CD4-positive, CD25-positive, alpha-beta regulatory T cell (primary cell): ENCODE measurements around the gene TELO2. TPM values are rescaled to one million over a fixed set of nuclear protein-coding genes. Genes with fewer than 3 reads are reported as not detected.

Experiments used
- ATAC-seq, 2 donors: fragments of 150-1000 bp; cut with Tn5 transposase; one replicate each; pipeline ENCODE4 v1.10.0; 2021; ENCODE audit warnings: low read depth in 2 of 2, moderate number of reproducible peaks in 2 of 2, moderate library complexity in 1 of 2
- DNase-seq, 3 donors: peaks; one replicate each; pipeline versions ENCODE4 v3.0.0 to v3.0.0-alpha.2; 2012 to 2022; ENCODE audit warnings: mixed read lengths in 1 of 3
- H3K27ac ChIP-seq: one replicate; pipeline ENCODE4 v1.7.0; 2013; ENCODE audit warnings: mild to moderate bottlenecking, low read length; ENCODE audit not compliant: insufficient read depth, poor library complexity, severe bottlenecking
- H3K27me3 ChIP-seq: one replicate; pipeline ENCODE4 v1.7.0; 2013; ENCODE audit warnings: low read length; ENCODE audit not compliant: control insufficient read depth, insufficient read depth
- H3K36me3 ChIP-seq: one replicate; pipeline ENCODE4 v1.7.0; 2013; ENCODE audit warnings: mild to moderate bottlenecking, low read length, moderate library complexity; ENCODE audit not compliant: control insufficient read depth, insufficient read depth
- H3K4me1 ChIP-seq: 2 replicates; pipeline ENCODE4 v1.7.0; 2013; ENCODE audit warnings: mild to moderate bottlenecking, low read length; ENCODE audit not compliant: insufficient read depth, control insufficient read depth, poor library complexity, severe bottlenecking
- H3K4me3 ChIP-seq: one replicate; pipeline ENCODE4 v1.7.0; 2013; ENCODE audit warnings: low read depth, mild to moderate bottlenecking, low read length, moderate library complexity
- H3K9me3 ChIP-seq, 2 experiments: 1 replicate in 1 of 2; 2 replicates in 1 of 2; pipeline ENCODE4 v1.7.0; 2013; ENCODE audit warnings: low read length in 2 of 2, mild to moderate bottlenecking in 1 of 2, moderate library complexity in 1 of 2; ENCODE audit not compliant: control insufficient read depth in 2 of 2
- H3K27ac Mint-ChIP-seq, 3 donors: one replicate each; pipeline ENCODE4 v1.8.0; 2020 to 2022; ENCODE audit warnings: mild to moderate bottlenecking in 3 of 3, mixed read lengths in 3 of 3, moderate library complexity in 2 of 3
- H3K27me3 Mint-ChIP-seq: one replicate; pipeline ENCODE4 v1.8.0; 2022; ENCODE audit warnings: mild to moderate bottlenecking, mixed read lengths
- H3K36me3 Mint-ChIP-seq: one replicate; pipeline ENCODE4 v1.8.0; 2020; ENCODE audit warnings: mixed read lengths
- H3K4me1 Mint-ChIP-seq, 4 donors: one replicate each; pipeline ENCODE4 v1.8.0; 2020 to 2022; ENCODE audit warnings: mixed read lengths in 4 of 4, mild to moderate bottlenecking in 1 of 4
- H3K4me3 Mint-ChIP-seq, 4 donors: one replicate each; pipeline ENCODE4 v1.8.0; 2020 to 2022; ENCODE audit warnings: mild to moderate bottlenecking in 4 of 4, mixed read lengths in 4 of 4, moderate library complexity in 3 of 4
- H3K9me3 Mint-ChIP-seq, 7 donors: one replicate each; pipeline ENCODE4 v1.8.0; 2020 to 2022; ENCODE audit warnings: mixed read lengths in 7 of 7, mild to moderate bottlenecking in 3 of 7, moderate library complexity in 2 of 7
- polyA plus RNA-seq, 4 donors: library from polyadenylated mRNA; unstranded; fragments of 300-500 nt; fragmentation: Illumina TruSeq; gene quantifications; one replicate each; pipeline ENCODE4 v1.2.3, GENCODE V29; 2021
- total RNA-seq: library from RNA; stranded (reverse); gene quantifications from one replicate; pipeline ENCODE4 v1.2.3, GENCODE V29; 2022

The TELO2 gene
- total and polyA plus RNA-seq, 5 donors from 2014 or later, result 9.1 to 27.4 (median 12.0) TPM

GRCh38 chr16:1528921-1529537, 35.9 kb downstream of the TELO2 start:
- Histone ChIP-seq H3K27me3 (no peaks in the 10 kb centered on the region), H3K36me3 (no peaks in the 10 kb centered on the region), H3K4me1 (peaks cover 33% of the 10 kb centered on the region), H3K27ac (no peak overlapping the region), H3K9me3 (no peaks in the 10 kb centered on the region), H3K4me3 (no peak overlapping the region)
- Mint-ChIP-seq H3K27me3 (no peaks in the 10 kb centered on the region), H3K36me3 (peaks cover under 1% of the 10 kb centered on the region), H3K4me1 (peaks cover 0 to 39% (median 2%) of the 10 kb centered on the region in 4 donors), H3K27ac (peak overlapping the region in 2 of 3 donors; percentile 20 to 89), H3K4me3 (peak overlapping the region in 1 of 4 donors; percentile 30), H3K9me3 (no peaks in the 10 kb centered on the region)
- DNase-seq (no peak), ATAC-seq (no peak)

GRCh38 chr16:1530349-1530882, 37.3 kb downstream of the TELO2 start:
- H3K4me1 ChIP-seq, result peaks cover 37% of the 10 kb centered on the region
- Mint-ChIP-seq H3K4me1 (peaks cover 0 to 45% (median 7%) of the 10 kb centered on the region in 4 donors), H3K27ac (no peak overlapping the region), H3K9me3 (no peaks in the 10 kb centered on the region), H3K36me3 (peaks cover 6% of the 10 kb centered on the region), H3K27me3 (no peaks in the 10 kb centered on the region), H3K4me3 (no peak overlapping the region)
- H3K4me3 ChIP-seq, result no peak overlapping the region
- H3K27ac ChIP-seq, result no peak overlapping the region
- no peaks in the 10 kb centered on the region for H3K36me3 ChIP-seq
- no peak for ATAC-seq
- DNase-seq, result no peak
- no peaks in the 10 kb centered on the region for H3K9me3 ChIP-seq
- no peaks in the 10 kb centered on the region for H3K27me3 ChIP-seq

GRCh38 chr16:1530883-1531637, 37.9 kb downstream of the TELO2 start:
- peaks cover 40% of the 10 kb centered on the region for H3K4me1 ChIP-seq
- Mint-ChIP-seq H3K4me1 (peaks cover 0 to 41% (median 9%) of the 10 kb centered on the region in 4 donors), H3K36me3 (peaks cover 6% of the 10 kb centered on the region), H3K27me3 (no peaks in the 10 kb centered on the region), H3K27ac (peak overlapping the region in 2 of 3 donors; percentile 71 to 90), H3K4me3 (peak overlapping the region in 1 of 4 donors; percentile 60), H3K9me3 (no peaks in the 10 kb centered on the region)
- H3K27me3 ChIP-seq, result no peaks in the 10 kb centered on the region
- no peak for DNase-seq
- H3K27ac ChIP-seq, result no peak overlapping the region
- no peak overlapping the region for H3K4me3 ChIP-seq
- H3K36me3 ChIP-seq, result no peaks in the 10 kb centered on the region
- no peak for ATAC-seq
- H3K9me3 ChIP-seq, result no peaks in the 10 kb centered on the region

GRCh38 chr16:1531638-1531910, 38.4 kb downstream of the TELO2 start:
- no peak overlapping the region for H3K27ac ChIP-seq
- H3K36me3 ChIP-seq, result peaks cover under 1% of the 10 kb centered on the region
- no peaks in the 10 kb centered on the region for H3K27me3 Mint-ChIP-seq
- no peak for ATAC-seq
- no peaks in the 10 kb centered on the region for H3K9me3 ChIP-seq
- peaks cover 0 to 45% (median 9%) of the 10 kb centered on the region in 4 donors for H3K4me1 Mint-ChIP-seq
- DNase-seq, result no peak
- no peaks in the 10 kb centered on the region for H3K9me3 Mint-ChIP-seq
- H3K4me1 ChIP-seq, result peaks cover 42% of the 10 kb centered on the region
- no peak overlapping the region for H3K4me3 ChIP-seq
- H3K36me3 Mint-ChIP-seq, result peaks cover 7% of the 10 kb centered on the region
- peak overlapping the region in 1 of 3 donors; percentile 71 for H3K27ac Mint-ChIP-seq
- H3K27me3 ChIP-seq, result no peaks in the 10 kb centered on the region
- no peak overlapping the region for H3K4me3 Mint-ChIP-seq

DNA sequence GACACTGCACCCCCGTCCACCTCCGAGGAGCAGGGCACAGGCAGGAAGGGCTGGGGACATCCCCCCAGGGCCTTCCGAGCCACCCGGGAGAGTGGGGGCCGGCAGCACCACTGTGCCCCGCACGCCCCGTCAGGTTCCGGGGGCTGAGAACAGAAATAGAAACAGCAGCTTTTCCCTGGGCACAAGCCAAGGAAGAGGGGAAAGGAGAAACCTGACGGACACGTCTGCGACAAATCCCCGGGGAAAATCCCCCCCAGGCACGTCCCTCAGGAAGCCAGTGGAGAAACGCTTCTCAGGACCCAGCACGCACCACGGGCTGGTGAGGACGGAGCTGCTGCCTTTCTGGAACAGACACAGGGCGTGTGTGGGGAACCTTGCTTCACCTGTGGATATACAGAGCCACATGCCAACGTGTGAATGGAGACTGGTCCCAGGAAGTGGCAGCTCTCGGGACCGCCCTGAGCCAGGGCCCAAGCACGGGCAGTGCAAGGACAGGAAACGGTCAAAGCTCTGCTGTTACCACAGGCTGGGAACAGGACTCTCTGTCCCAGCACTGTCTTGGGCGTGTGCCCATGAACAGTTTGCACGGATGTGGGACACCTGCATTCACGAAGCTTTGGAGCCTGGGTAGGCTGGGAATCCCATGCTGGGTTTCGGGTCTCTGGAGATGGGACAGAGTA, 39.1 kb downstream of the TELO2 start:
- no peaks in the 10 kb centered on the region for H3K9me3 ChIP-seq
- Mint-ChIP-seq H3K9me3 (no peaks in the 10 kb centered on the region), H3K4me3 (peak overlapping the region in 3 of 4 donors; percentile 64 to 99 (median 98)), H3K27ac (peak overlapping the region in 1 of 3 donors; percentile 66), H3K4me1 (peaks cover 0 to 43% (median 13%) of the 10 kb centered on the region in 4 donors), H3K36me3 (peaks cover 12% of the 10 kb centered on the region), H3K27me3 (no peaks in the 10 kb centered on the region)
- ATAC-seq, result no peak
- H3K27ac ChIP-seq, result no peak overlapping the region
- peaks cover 42% of the 10 kb centered on the region for H3K4me1 ChIP-seq
- H3K36me3 ChIP-seq, result peaks cover 7% of the 10 kb centered on the region
- no peak for DNase-seq
- H3K4me3 ChIP-seq, result no peak overlapping the region
- no peaks in the 10 kb centered on the region for H3K27me3 ChIP-seq

DNA sequence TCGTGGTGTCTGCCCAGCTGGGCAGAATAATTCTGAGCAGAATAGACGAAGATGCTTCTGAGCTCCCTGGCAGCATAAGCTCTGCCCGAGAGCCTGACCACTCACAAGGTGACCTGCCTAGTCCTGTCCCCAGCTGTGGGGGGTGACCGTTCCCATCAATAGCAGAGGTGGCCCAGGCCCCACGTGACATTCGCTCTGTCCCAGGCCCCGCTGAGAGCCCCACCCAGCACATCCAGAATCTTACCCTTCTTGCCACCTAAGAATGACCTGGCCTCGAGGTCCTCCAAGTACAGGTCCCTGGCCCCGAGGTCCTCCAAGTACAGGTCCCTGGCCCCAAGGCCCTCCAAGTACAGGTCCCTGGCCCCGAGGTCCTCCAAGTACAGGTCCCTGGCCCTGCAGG, 39.6 kb downstream of the TELO2 start:
- H3K27me3 ChIP-seq, result no peaks in the 10 kb centered on the region
- Mint-ChIP-seq H3K4me3 (peak overlapping the region; percentile 64 to 99 (median 98)), H3K27ac (peak overlapping the region; percentile 64 to 66 (median 65)), H3K27me3 (no peaks in the 10 kb centered on the region), H3K4me1 (peaks cover 0 to 45% (median 15%) of the 10 kb centered on the region in 4 donors), H3K36me3 (peaks cover 12% of the 10 kb centered on the region), H3K9me3 (no peaks in the 10 kb centered on the region)
- DNase-seq (no peak), ATAC-seq (no peak)
- H3K27ac ChIP-seq, result peak overlapping the region; percentile 52
- H3K4me1 ChIP-seq, result peaks cover 42% of the 10 kb centered on the region
- no peak overlapping the region for H3K4me3 ChIP-seq
- H3K9me3 ChIP-seq, result no peaks in the 10 kb centered on the region
- H3K36me3 ChIP-seq, result peaks cover 11% of the 10 kb centered on the region

DNA sequence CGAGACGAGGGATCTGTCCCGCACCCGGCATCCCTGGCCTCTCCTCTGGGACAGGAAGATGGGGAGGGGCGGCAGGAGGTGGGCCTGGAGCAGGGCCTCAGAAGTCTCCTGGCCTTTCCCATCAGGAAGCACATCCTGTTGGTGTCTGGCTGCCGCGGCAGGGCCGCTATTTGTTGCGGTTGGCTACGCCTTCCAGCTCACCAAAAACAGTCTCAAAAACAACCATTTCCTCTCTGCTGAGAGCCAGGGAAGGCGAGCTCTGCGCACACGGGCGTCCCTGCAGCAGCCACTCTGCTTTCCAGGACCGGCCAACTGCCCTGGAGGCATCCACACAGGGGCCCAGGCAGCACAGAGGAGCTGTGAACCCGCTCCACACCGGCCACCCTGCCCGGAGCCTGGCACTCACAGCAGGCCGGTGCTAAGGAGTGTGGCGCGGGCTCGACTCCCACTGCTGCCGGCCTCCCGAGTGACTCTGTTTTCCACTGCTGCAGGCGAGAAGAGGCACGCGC, 40.3 kb downstream of the TELO2 start, which contains the start of gene TMEM204:
Gene TMEM204, plus strand, starts transcription at position 224 of the 509 bp plus-strand sequence. CDS start 610 bp downstream, outside the sequence.
- Mint-ChIP-seq H3K9me3 (no peaks in the 10 kb centered on the region), H3K4me3 (peak within 1 kb of the TSS; percentile 93 to 99 (median 98)), H3K27me3 (no peaks in the 10 kb centered on the region), H3K27ac (peak within 1 kb of the TSS; percentile 84 to 91 (median 90)), H3K36me3 (peaks cover 14% of the 10 kb centered on the region), H3K4me1 (peaks cover 0 to 49% (median 16%) of the 10 kb centered on the region in 4 donors)
- H3K27me3 ChIP-seq, result no peaks in the 10 kb centered on the region
- peaks cover 49% of the 10 kb centered on the region for H3K4me1 ChIP-seq
- H3K27ac ChIP-seq, result peak within 1 kb of the TSS; percentile 52
- peak within 1 kb of the TSS; percentile 82 for H3K4me3 ChIP-seq
- ATAC-seq (peak; percentile 38 to 55), DNase-seq (peak in 2 of 3 donors; percentile 33 to 78)
- H3K36me3 ChIP-seq, result peaks cover 18% of the 10 kb centered on the region
- H3K9me3 ChIP-seq, result no peaks in the 10 kb centered on the region
